ENCODE results near the gene TIAM1. TPM values are rescaled to one million over a fixed set of nuclear protein-coding genes. Genes with fewer than 3 reads are reported as not detected.

The TIAM1 gene
- total and polyA plus RNA-seq, 12 donors, result 6.5 to 33.3 (median 15.9) TPM

GRCh38 chr21:31185663-31186062, 158.4 kb downstream of the TIAM1 start:
- WGBS, 4 donors, result 64 to 85% (median 76%) methylated on average over 3 of the region's 3 CpGs
- no peaks in the 10 kb centered on the region for H3K27me3 ChIP-seq
- no peak overlapping the region for H3K4me3 ChIP-seq
- no peaks in the 10 kb centered on the region for H3K4me1 ChIP-seq (replicated peaks in 1 of 2)
- H3K36me3 ChIP-seq (replicated peaks in 1 of 2), result no peaks in the 10 kb centered on the region
- intact Hi-C loops (cut with DNase I), result no loop called here
- H3K9me3 ChIP-seq (replicated peaks in 1 of 3), result no peaks in the 10 kb centered on the region
- no peak for DNase-seq
- no peak for TF ChIP-seq CTCF (IDR thresholded peaks at IDR 0.05)
- TF ChIP-seq POLR2A (IDR thresholded peaks at IDR 0.05), result no peak
- H3K27ac ChIP-seq, result no peak overlapping the region

- 82 to 92% (median 87%) methylated on average over 6 of the region's 6 CpGs for WGBS, 4 donors
- no peak for TF ChIP-seq CTCF (IDR thresholded peaks at IDR 0.05)
- TF ChIP-seq POLR2A (IDR thresholded peaks at IDR 0.05), result no peak
- H3K4me3 ChIP-seq, result no peak overlapping the region
- DNase-seq, result no peak
- no peaks in the 10 kb centered on the region for H3K4me1 ChIP-seq (replicated peaks in 1 of 2)
- no peaks in the 10 kb centered on the region for H3K36me3 ChIP-seq (replicated peaks in 1 of 2)
- H3K27me3 ChIP-seq, result no peaks in the 10 kb centered on the region
- no peaks in the 10 kb centered on the region for H3K9me3 ChIP-seq (replicated peaks in 1 of 3)
- H3K27ac ChIP-seq, result no peak overlapping the region
- intact Hi-C loops (cut with DNase I), result loop anchor here in 1 of 2 donors (5.0 kb wide), 1 partner anchor 88 kb away; no protein-coding TSS in a partner anchor
Measured at GRCh38 chr21:31184876-31185275, 159.2 kb downstream of the TIAM1 start.

- no peak for DNase-seq
- WGBS, 4 donors, result 55 to 61% (median 58%) methylated on average over 6 of the region's 6 CpGs
- Histone ChIP-seq H3K27ac (no peak overlapping the region), H3K4me1 (replicated peaks in 1 of 2) (no peaks in the 10 kb centered on the region), H3K27me3 (no peaks in the 10 kb centered on the region), H3K36me3 (replicated peaks in 1 of 2) (no peaks in the 10 kb centered on the region), H3K9me3 (replicated peaks in 1 of 3) (no peaks in the 10 kb centered on the region), H3K4me3 (no peak overlapping the region)
- intact Hi-C loops (cut with DNase I), result loop anchor here in 1 of 2 donors (5.0 kb wide), 1 partner anchor 87 kb away; no protein-coding TSS in a partner anchor
- no peak for TF ChIP-seq CTCF (IDR thresholded peaks at IDR 0.05)
- no peak for TF ChIP-seq POLR2A (IDR thresholded peaks at IDR 0.05)
Measured at GRCh38 chr21:31184459-31184858, 159.6 kb downstream of the TIAM1 start.

GRCh38 chr21:31182231-31183140, 161.6 kb downstream of the TIAM1 start:
- intact Hi-C loops (cut with DNase I), result loop anchor here in 1 of 2 donors (5.0 kb wide), 1 partner anchor 85 kb away; no protein-coding TSS in a partner anchor
- no peak for TF ChIP-seq CTCF (IDR thresholded peaks at IDR 0.05)
- no peak for TF ChIP-seq POLR2A (IDR thresholded peaks at IDR 0.05)
- DNase-seq, result no peak
- Histone ChIP-seq H3K36me3 (replicated peaks in 1 of 2) (no peaks in the 10 kb centered on the region), H3K4me1 (replicated peaks in 1 of 2) (peaks cover 0 to 6% of the 10 kb centered on the region in 2 donors), H3K27ac (no peak overlapping the region), H3K27me3 (no peaks in the 10 kb centered on the region), H3K9me3 (replicated peaks in 1 of 3) (no peaks in the 10 kb centered on the region), H3K4me3 (no peak overlapping the region)
- 79 to 89% (median 85%) methylated on average over 18 to 24 of the region's 24 CpGs for WGBS, 4 donors

All from adrenal gland (tissue), 12 donors.